HL-60/S4 treated with retinoic acid at 250 ng/mL for 4 days and 3 days (cell line): ENCODE measurements around the gene ZCWPW1.
"Not testable (repeated sequence)": the region's sequence is repeated elsewhere in the genome, so short reads cannot be mapped to it uniquely, and the experiment has no call there.

Experiments used
- in situ Hi-C: fragments of 300-500 bp; cut with MboI; formaldehyde crosslinking; loops from 2 replicates; pipeline ENCODE4 v1.7.0; 2022; ENCODE audit warnings: low sequenced_read_pairs

The ZCWPW1 gene

GRCh38 chr7:100360135-100360854 lies 68.2 kb downstream of the ZCWPW1 start:
- in situ Hi-C loops, result no loop called here

DNA sequence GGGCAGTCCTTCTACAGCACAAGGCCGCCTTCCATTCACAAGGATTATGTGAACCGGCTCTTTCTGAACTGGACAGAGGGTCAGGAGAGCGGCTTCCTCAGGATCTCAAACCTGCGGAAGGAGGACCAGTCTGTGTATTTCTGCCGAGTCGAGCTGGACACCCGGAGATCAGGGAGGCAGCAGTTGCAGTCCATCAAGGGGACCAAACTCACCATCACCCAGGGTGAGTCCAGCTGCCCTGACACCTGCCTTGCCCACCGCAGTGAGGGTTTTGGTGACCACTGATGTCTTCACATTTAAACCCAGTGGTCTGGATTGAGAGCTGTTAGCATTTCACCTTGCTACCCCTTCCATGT lies 69.7 kb downstream of the ZCWPW1 start:
- in situ Hi-C loops, result no loop called here

DNA sequence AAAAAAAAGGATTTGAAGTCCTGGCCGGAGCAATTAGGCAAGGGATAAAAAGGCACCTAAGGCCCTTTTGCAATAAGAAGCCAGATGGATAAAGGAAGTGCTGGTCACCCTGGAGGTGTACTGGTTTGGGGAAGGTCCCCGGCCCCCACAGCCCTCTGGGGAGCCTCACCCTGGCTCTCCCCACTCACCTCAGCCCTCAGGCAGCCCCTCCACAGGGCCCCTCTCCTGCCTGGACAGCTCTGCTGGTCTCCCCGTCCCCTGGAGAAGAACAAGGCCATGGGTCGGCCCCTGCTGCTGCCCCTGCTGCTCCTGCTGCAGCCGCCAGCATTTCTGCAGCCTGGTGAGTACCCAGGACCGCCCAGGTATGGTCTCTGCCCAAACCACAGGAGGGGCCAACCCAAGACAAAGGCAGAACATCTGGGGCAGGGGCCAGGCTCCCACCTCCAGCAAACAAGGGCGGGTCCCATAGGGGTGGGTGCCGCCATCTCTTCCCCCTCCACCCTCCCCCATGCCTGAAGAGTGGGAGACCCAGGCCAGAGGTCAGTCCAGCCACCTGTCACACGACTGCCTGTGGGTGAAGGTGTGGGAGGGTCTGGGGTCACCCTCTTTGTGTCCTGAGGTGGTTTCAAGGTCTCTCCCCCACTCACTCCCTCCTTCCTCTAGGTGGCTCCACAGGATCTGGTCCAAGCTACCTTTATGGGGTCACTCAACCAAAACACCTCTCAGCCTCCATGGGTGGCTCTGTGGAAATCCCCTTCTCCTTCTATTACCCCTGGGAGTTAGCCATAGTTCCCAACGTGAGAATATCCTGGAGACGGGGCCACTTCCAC lies 70.3 kb downstream of the ZCWPW1 start, which contains the start of gene PILRB:
Gene PILRB, plus strand, starts transcription at position 91 of the 830 bp plus-strand sequence. Its CDS starts 186 bp downstream, at position 277.
- in situ Hi-C loops, result no loop called here

DNA sequence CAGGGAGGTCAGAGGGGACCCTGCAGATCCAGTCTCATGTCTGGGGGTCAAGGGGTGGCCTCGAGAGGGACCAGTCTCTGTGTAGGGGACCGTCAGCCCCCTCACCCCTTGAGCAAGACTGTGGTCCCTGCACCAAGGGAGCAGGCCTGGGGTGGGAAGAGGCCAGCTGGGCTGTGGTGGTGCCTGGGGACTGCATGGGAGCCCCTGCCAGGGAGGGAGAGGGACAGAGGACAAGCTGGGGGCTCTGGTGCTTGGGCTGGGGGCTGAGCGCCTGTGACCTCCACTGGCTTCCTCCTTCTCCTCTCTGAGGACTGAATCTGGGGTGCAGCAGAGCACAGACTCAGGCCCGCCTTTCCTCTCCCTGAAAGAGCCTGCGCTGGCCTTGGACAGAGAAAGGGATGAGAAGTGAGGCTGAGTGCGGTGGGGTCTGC lies 71.4 kb downstream of the ZCWPW1 start:
- in situ Hi-C loops, result no loop called here

DNA sequence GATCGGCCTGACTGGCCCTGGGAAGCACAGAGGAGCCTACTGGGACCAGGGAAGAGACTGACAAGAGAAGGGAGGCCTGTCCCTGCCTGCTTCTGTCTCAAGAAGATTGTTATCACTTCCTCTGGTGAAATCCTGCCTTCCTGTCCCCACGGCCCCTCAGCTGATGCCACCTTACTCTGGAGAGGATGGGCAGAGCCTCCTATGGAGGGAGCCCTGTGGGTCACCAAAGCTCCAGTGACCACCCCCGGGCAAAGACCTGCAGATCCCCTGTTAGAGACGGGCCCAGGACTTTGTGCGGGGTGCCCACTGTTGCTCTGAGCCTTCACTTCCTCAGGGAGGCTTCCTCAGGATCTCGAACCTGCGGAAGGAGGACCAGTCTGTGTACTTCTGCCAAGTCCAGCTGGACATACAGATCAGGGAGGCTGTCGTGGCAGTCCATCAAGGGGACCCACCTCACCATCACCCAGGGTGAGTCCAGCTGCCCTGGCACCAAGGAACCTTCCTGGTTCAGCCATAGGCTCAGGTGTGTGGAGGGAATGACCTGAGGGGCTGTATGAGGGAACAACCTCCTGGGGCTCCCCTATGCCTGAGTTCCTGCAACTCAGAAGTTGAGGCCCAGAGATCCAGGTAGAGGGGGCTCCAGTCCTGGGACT lies 72.0 kb downstream of the ZCWPW1 start:
- in situ Hi-C loops, result no loop called here

DNA sequence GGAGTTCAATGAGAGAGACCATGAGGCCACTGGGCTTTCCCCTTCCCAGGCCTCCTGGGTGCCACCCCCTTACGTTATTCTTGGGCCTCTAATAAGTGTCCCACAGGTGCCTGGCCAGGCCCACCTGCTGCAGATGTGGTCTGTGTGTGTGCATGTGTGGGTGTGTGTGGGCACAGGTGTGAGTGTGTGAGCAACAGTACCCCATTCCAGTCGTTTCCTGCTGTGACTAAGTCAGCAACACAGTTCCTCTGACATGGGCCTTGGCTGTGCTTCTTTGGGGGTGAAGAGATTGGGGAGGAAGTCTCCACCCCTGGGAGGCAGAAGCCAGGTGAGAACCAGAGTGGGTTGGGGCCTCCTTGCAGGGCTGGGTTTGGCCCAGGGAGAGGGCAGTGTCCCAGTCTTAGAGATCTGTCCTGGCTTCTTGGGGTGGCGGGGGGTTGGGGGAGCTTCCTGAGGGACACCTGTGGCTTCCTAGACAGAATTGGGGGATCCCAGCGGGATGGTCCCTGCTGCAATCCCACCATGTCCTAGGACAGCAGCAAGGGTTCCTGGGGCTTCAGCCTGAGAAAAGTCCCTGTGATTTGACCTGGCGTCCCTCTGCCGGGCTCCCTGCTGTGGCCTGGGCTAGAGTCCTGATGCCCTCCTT lies 74.7 kb downstream of the ZCWPW1 start:
- in situ Hi-C loops, result no loop called here

- in situ Hi-C loops, result no loop called here
These were observed 75.4 kb downstream of the ZCWPW1 start for GRCh38 chr7:100352984-100353684.

DNA sequence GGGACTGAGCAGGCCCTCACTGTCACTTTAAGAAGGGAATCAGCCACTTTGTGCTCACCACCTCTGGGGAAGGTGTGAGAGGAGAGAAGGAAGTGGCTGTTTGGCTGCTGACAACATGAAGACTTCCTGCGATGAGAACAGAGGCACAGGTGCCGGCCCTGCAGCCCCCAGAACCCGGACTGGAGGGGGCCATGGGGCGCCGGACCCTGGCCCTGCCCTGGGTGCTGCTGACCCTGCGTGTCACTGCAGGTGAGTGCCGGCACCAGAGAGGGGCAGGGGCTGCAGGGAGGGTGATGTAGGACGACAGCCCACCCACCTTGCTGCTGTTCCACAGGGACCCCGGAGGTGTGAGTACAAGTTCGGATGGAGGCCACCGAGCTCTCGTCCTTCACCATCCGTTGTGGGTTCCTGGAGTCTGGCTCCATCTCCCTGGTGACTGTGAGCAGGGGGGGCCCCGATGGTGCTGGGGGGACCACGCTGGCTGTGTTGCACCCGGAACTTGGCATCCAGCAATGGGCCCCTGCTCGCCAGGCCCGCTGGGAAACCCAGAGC lies 76.2 kb downstream of the ZCWPW1 start:
- in situ Hi-C loops, result not testable (repeated sequence)

DNA sequence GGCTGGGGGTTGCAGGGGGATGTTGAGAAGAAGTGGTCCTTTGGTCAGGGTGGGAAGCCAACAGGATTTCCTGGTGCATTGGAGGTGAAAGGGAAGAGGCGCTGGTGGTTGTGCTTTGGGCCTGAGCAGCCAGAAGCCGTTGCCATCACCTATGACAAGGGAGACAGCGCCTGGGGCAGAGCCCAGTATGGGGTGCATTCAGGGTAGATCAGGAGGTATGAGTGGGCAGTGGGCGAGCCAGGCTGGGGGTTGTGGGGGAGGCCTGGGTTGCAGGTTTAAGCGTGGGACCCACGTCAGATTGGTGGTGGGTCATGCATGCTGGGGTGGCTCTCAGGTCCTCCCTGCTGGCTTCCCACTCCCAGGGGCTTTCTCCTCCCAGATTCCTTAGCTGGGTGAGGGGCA lies 76.8 kb downstream of the ZCWPW1 start:
- in situ Hi-C loops, result no loop called here
